ENCODE results near the gene TMEM35B. TPM values are rescaled to one million over a fixed set of nuclear protein-coding genes. Genes with fewer than 3 reads are reported as not detected.
A peak's percentile ranks its signal among the peaks of the same experiment; 100 is the strongest.

Gene TMEM35B
- total and polyA plus RNA-seq, 2 experiments from 2014 or later: 7.6 to 27.1 TPM

DNA sequence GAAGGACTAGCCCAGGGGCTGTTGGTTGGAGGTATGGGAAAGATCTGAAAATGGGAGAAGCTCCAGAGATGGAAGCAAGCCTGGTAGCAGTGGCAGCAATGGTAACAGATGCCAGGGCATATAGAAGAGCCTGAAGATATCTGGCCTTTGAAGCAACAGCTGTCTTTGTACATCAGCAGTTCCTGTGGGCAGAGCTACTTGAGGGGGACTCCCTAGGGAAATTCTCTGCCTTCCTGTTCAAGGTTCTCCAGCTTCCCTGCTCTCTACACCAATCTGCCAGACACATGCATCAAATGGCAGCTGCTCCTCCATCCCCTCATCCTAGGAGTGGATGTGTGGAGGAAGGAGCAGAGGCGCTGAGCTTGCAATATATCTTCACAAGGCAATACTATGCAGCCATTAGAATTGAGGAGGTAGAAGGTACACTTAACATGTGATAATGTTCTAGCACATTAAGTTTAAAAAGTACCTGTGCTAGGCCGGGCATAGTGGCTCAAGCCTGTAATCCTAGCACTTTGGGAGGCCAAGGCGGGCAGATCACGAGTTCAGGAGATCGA is 2.2 kb downstream of the TMEM35B start:
- Mint-ChIP-seq H3K27ac (no peak overlapping the region), H3K27me3 (ENCODE audit: insufficient read depth, low read depth, poor library complexity) (peaks cover 4% of the 10 kb centered on the region), H3K4me1 (peaks cover 13% of the 10 kb centered on the region; the same call in 2 of the 3 replicates), H3K4me3 (peak overlapping the region; percentile 17; the same call in 1 of the 3 replicates), H3K9me3 (no peaks in the 10 kb centered on the region), H3K36me3 (ENCODE audit: low read depth) (no peaks in the 10 kb centered on the region)
- Histone ChIP-seq H3K9me2 (ENCODE audit: insufficient read depth) (no peaks in the 10 kb centered on the region), H3K27me3 (ENCODE audit: insufficient read depth) (no peaks in the 10 kb centered on the region), H3K4me3 (no peak overlapping the region), H3F3A (replicated peaks; ENCODE audit: low read depth) (peaks cover 11% of the 10 kb centered on the region; the same call in 1 of the 2 replicates), H3K79me2 (replicated peaks; ENCODE audit: insufficient read depth) (no peaks in the 10 kb centered on the region), H3K36me3 (ENCODE audit: insufficient read depth) (no peaks in the 10 kb centered on the region; the same call in 1 of the 2 replicates), H2AFZ (no peak overlapping the region), H3K27ac (ENCODE audit: low read depth) (no peak overlapping the region), H4K20me1 (replicated peaks; ENCODE audit: insufficient read depth) (no peaks in the 10 kb centered on the region; the same call in 1 of the 2 replicates), H3K4me2 (no peak overlapping the region), H3K4me1 (ENCODE audit: insufficient read depth) (peaks cover 9% of the 10 kb centered on the region; the same call in 1 of the 2 replicates)
- ATAC-seq (no peak), DNase-seq (ENCODE audit: low spot score) (no peak)
- TF ChIP-seq STAT1 (IDR thresholded peaks at IDR 0.05; ENCODE audit: unreplicated experiment) (no peak), EZH2 (IDR thresholded peaks at IDR 0.05; ENCODE audit: low read depth, unreplicated experiment) (no peak), ZNF114 (CRISPR knock-in tag; IDR thresholded peaks at IDR 0.05) (no peak), CTCF (conservative IDR thresholded peaks at IDR 0.05; ENCODE audit: low read depth in 2 of 2) (no peak), NANOG (IDR thresholded peaks at IDR 0.05; ENCODE audit: borderline replicate concordance) (no peak), EZH2phosphoT487 (IDR thresholded peaks at IDR 0.05; ENCODE audit: unreplicated experiment) (no peak), POLR2AphosphoS5 (IDR thresholded peaks at IDR 0.05; ENCODE audit: low read depth) (no peak), JUNB (IDR thresholded peaks at IDR 0.05; ENCODE audit: unreplicated experiment) (no peak), ETS1 (IDR thresholded peaks at IDR 0.05) (no peak), ZNF331 (CRISPR knock-in tag; IDR thresholded peaks at IDR 0.05; ENCODE audit: low read depth) (no peak), CREB1 (CRISPR knock-in tag; IDR thresholded peaks at IDR 0.05; ENCODE audit: low read depth) (no peak)
- TF ChIP-seq, protein P1, sequence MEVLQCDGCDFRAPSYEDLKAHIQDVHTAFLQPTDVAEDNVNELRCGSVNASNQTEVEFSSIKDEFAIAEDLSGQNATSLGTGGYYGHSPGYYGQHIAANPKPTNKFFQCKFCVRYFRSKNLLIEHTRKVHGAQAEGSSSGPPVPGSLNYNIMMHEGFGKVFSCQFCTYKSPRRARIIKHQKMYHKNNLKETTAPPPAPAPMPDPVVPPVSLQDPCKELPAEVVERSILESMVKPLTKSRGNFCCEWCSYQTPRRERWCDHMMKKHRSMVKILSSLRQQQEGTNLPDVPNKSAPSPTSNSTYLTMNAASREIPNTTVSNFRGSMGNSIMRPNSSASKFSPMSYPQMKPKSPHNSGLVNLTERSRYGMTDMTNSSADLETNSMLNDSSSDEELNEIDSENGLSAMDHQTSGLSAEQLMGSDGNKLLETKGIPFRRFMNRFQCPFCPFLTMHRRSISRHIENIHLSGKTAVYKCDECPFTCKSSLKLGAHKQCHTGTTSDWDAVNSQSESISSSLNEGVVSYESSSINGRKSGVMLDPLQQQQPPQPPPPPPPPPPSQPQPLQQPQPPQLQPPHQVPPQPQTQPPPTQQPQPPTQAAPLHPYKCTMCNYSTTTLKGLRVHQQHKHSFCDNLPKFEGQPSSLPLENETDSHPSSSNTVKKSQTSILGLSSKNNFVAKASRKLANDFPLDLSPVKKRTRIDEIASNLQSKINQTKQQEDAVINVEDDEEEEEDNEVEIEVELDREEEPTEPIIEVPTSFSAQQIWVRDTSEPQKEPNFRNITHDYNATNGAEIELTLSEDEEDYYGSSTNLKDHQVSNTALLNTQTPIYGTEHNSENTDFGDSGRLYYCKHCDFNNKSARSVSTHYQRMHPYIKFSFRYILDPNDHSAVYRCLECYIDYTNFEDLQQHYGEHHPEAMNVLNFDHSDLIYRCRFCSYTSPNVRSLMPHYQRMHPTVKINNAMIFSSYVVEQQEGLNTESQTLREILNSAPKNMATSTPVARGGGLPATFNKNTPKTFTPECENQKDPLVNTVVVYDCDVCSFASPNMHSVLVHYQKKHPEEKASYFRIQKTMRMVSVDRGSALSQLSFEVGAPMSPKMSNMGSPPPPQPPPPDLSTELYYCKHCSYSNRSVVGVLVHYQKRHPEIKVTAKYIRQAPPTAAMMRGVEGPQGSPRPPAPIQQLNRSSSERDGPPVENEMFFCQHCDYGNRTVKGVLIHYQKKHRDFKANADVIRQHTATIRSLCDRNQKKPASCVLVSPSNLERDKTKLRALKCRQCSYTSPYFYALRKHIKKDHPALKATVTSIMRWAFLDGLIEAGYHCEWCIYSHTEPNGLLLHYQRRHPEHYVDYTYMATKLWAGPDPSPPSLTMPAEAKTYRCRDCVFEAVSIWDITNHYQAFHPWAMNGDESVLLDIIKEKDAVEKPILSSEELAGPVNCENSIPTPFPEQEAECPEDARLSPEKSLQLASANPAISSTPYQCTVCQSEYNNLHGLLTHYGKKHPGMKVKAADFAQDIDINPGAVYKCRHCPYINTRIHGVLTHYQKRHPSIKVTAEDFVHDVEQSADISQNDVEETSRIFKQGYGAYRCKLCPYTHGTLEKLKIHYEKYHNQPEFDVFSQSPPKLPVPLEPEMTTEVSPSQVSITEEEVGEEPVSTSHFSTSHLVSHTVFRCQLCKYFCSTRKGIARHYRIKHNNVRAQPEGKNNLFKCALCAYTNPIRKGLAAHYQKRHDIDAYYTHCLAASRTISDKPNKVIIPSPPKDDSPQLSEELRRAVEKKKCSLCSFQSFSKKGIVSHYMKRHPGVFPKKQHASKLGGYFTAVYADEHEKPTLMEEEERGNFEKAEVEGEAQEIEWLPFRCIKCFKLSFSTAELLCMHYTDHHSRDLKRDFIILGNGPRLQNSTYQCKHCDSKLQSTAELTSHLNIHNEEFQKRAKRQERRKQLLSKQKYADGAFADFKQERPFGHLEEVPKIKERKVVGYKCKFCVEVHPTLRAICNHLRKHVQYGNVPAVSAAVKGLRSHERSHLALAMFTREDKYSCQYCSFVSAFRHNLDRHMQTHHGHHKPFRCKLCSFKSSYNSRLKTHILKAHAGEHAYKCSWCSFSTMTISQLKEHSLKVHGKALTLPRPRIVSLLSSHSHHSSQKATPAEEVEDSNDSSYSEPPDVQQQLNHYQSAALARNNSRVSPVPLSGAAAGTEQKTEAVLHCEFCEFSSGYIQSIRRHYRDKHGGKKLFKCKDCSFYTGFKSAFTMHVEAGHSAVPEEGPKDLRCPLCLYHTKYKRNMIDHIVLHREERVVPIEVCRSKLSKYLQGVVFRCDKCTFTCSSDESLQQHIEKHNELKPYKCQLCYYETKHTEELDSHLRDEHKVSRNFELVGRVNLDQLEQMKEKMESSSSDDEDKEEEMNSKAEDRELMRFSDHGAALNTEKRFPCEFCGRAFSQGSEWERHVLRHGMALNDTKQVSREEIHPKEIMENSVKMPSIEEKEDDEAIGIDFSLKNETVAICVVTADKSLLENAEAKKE (CRISPR knock-in tag; IDR thresholded peaks at IDR 0.05): no peak
- TF ChIP-seq, protein P2, sequence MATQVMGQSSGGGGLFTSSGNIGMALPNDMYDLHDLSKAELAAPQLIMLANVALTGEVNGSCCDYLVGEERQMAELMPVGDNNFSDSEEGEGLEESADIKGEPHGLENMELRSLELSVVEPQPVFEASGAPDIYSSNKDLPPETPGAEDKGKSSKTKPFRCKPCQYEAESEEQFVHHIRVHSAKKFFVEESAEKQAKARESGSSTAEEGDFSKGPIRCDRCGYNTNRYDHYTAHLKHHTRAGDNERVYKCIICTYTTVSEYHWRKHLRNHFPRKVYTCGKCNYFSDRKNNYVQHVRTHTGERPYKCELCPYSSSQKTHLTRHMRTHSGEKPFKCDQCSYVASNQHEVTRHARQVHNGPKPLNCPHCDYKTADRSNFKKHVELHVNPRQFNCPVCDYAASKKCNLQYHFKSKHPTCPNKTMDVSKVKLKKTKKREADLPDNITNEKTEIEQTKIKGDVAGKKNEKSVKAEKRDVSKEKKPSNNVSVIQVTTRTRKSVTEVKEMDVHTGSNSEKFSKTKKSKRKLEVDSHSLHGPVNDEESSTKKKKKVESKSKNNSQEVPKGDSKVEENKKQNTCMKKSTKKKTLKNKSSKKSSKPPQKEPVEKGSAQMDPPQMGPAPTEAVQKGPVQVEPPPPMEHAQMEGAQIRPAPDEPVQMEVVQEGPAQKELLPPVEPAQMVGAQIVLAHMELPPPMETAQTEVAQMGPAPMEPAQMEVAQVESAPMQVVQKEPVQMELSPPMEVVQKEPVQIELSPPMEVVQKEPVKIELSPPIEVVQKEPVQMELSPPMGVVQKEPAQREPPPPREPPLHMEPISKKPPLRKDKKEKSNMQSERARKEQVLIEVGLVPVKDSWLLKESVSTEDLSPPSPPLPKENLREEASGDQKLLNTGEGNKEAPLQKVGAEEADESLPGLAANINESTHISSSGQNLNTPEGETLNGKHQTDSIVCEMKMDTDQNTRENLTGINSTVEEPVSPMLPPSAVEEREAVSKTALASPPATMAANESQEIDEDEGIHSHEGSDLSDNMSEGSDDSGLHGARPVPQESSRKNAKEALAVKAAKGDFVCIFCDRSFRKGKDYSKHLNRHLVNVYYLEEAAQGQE (IDR thresholded peaks at IDR 0.05; ENCODE audit: unreplicated experiment): no peak

Measured in GM23338 (cell line).